ENCODE results near the gene PTPRJ. TPM values are rescaled to one million over a fixed set of nuclear protein-coding genes. Genes with fewer than 3 reads are reported as not detected.

Gene PTPRJ
- total and polyA plus RNA-seq, 2 experiments from 2014 or later = 8.9 to 12.4 TPM

GRCh38 chr11:48031602-48032001, 51.2 kb downstream of the PTPRJ start:
- Histone ChIP-seq H3K27me3 (no peaks in the 10 kb centered on the region), H3K4me3 (no peak overlapping the region), H3K27ac (no peak overlapping the region), H3K36me3 (no peaks in the 10 kb centered on the region), H3K9me3 (ENCODE audit: low read depth) (no peaks in the 10 kb centered on the region), H3K4me1 (ENCODE audit: low read depth) (peaks cover 20% of the 10 kb centered on the region)
- DNase-seq (ENCODE audit: low read depth in 1 of 2, low spot score in 1 of 2) = no peak
- TF ChIP-seq CTCF (IDR thresholded peaks at IDR 0.05; ENCODE audit: low read depth, low read length) = no peak

- Histone ChIP-seq H3K4me3 (no peak overlapping the region), H3K36me3 (no peaks in the 10 kb centered on the region), H3K27me3 (no peaks in the 10 kb centered on the region), H3K4me1 (ENCODE audit: low read depth) (peaks cover 20% of the 10 kb centered on the region), H3K9me3 (ENCODE audit: low read depth) (no peaks in the 10 kb centered on the region), H3K27ac (no peak overlapping the region)
- no peak for DNase-seq (ENCODE audit: low read depth in 1 of 2, low spot score in 1 of 2)
- TF ChIP-seq CTCF (IDR thresholded peaks at IDR 0.05; ENCODE audit: low read depth, low read length) = no peak
These were observed 52.4 kb downstream of the PTPRJ start for GRCh38 chr11:48032721-48033120.

GRCh38 chr11:48033918-48034341, 53.6 kb downstream of the PTPRJ start:
- TF ChIP-seq CTCF (IDR thresholded peaks at IDR 0.05; ENCODE audit: low read depth, low read length) = no peak
- H3K36me3 ChIP-seq = no peaks in the 10 kb centered on the region
- no peaks in the 10 kb centered on the region for H3K9me3 ChIP-seq (ENCODE audit: low read depth)
- no peaks in the 10 kb centered on the region for H3K27me3 ChIP-seq
- H3K4me1 ChIP-seq (ENCODE audit: low read depth) = peaks cover 20% of the 10 kb centered on the region
- no peak overlapping the region for H3K4me3 ChIP-seq
- DNase-seq (ENCODE audit: low read depth in 1 of 2, low spot score in 1 of 2) = no peak
- no peak overlapping the region for H3K27ac ChIP-seq

GRCh38 chr11:48034926-48035871, 54.8 kb downstream of the PTPRJ start:
- H3K4me1 ChIP-seq (ENCODE audit: low read depth) = peaks cover 12% of the 10 kb centered on the region
- TF ChIP-seq CTCF (IDR thresholded peaks at IDR 0.05; ENCODE audit: low read depth, low read length) = no peak
- DNase-seq (ENCODE audit: low read depth in 1 of 2, low spot score in 1 of 2) = peak in 1 of 2 donors; percentile 55
- no peaks in the 10 kb centered on the region for H3K9me3 ChIP-seq (ENCODE audit: low read depth)
- H3K27me3 ChIP-seq = no peaks in the 10 kb centered on the region
- H3K27ac ChIP-seq = no peak overlapping the region
- H3K4me3 ChIP-seq = no peak overlapping the region
- no peaks in the 10 kb centered on the region for H3K36me3 ChIP-seq

GRCh38 chr11:48036011-48036410, 55.7 kb downstream of the PTPRJ start:
- peak in 1 of 2 donors; percentile 30 for DNase-seq (ENCODE audit: low read depth in 1 of 2, low spot score in 1 of 2)
- TF ChIP-seq CTCF (IDR thresholded peaks at IDR 0.05; ENCODE audit: low read depth, low read length) = no peak

More at GRCh38 chr11:48036011-48036410, 55.7 kb downstream of the PTPRJ start:
- no peaks in the 10 kb centered on the region for H3K27me3 ChIP-seq
- no peak overlapping the region for H3K4me3 ChIP-seq
- H3K9me3 ChIP-seq (ENCODE audit: low read depth) = no peaks in the 10 kb centered on the region
- H3K36me3 ChIP-seq = no peaks in the 10 kb centered on the region
- H3K4me1 ChIP-seq (ENCODE audit: low read depth) = peaks cover 12% of the 10 kb centered on the region
- no peak overlapping the region for H3K27ac ChIP-seq

Data from cardiac muscle cell (in vitro differentiated cells and primary cell).